Measurements from ENCODE around the gene CFTR. TPM values are rescaled to one million over a fixed set of nuclear protein-coding genes. Genes with fewer than 3 reads are reported as not detected.

Gene CFTR
- total RNA-seq, 3 donors from 2014 or later, result 0.05 to 0.16 (median 0.10) TPM

GRCh38 chr7:117587931-117588330 lies 108.1 kb downstream of the CFTR start:
- Mint-ChIP-seq H3K4me1 (ENCODE audit: low read depth) (no peaks in the 10 kb centered on the region), H3K9me3 (no peaks in the 10 kb centered on the region), H3K27me3 (ENCODE audit: low read depth) (no peaks in the 10 kb centered on the region), H3K36me3 (ENCODE audit: insufficient read depth) (no peaks in the 10 kb centered on the region), H3K4me3 (no peak overlapping the region)
- no peak for ATAC-seq
- no peak for DNase-seq

GRCh38 chr7:117588352-117588794 lies 108.5 kb downstream of the CFTR start:
- Mint-ChIP-seq H3K4me3 (no peak overlapping the region), H3K9me3 (no peaks in the 10 kb centered on the region), H3K4me1 (ENCODE audit: low read depth) (no peaks in the 10 kb centered on the region), H3K36me3 (ENCODE audit: insufficient read depth) (no peaks in the 10 kb centered on the region), H3K27me3 (ENCODE audit: low read depth) (no peaks in the 10 kb centered on the region)
- no peak for ATAC-seq
- no peak for DNase-seq

DNA sequence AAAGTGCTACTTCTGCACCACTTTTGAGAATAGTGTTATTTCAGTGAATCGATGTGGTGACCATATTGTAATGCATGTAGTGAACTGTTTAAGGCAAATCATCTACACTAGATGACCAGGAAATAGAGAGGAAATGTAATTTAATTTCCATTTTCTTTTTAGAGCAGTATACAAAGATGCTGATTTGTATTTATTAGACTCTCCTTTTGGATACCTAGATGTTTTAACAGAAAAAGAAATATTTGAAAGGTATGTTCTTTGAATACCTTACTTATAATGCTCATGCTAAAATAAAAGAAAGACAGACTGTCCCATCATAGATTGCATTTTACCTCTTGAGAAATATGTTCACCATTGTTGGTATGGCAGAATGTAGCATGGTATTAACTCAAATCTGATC lies 110.4 kb downstream of the CFTR start:
- no peak for DNase-seq

GRCh38 chr7:117592011-117592635 lies 112.3 kb downstream of the CFTR start:
- DNase-seq (no peak), ATAC-seq (no peak)
- Mint-ChIP-seq H3K36me3 (ENCODE audit: insufficient read depth) (no peaks in the 10 kb centered on the region), H3K4me3 (no peak overlapping the region), H3K27me3 (ENCODE audit: low read depth) (no peaks in the 10 kb centered on the region), H3K9me3 (no peaks in the 10 kb centered on the region), H3K4me1 (ENCODE audit: low read depth) (no peaks in the 10 kb centered on the region)

More for the DNA sequence above, 110.4 kb downstream of the CFTR start:
- no peaks in the 10 kb centered on the region for H3K9me3 Mint-ChIP-seq
- H3K27me3 Mint-ChIP-seq (ENCODE audit: low read depth), result no peaks in the 10 kb centered on the region
- no peak overlapping the region for H3K4me3 Mint-ChIP-seq
- H3K36me3 Mint-ChIP-seq (ENCODE audit: insufficient read depth), result no peaks in the 10 kb centered on the region
- no peaks in the 10 kb centered on the region for H3K4me1 Mint-ChIP-seq (ENCODE audit: low read depth)
- ATAC-seq, result no peak

DNA sequence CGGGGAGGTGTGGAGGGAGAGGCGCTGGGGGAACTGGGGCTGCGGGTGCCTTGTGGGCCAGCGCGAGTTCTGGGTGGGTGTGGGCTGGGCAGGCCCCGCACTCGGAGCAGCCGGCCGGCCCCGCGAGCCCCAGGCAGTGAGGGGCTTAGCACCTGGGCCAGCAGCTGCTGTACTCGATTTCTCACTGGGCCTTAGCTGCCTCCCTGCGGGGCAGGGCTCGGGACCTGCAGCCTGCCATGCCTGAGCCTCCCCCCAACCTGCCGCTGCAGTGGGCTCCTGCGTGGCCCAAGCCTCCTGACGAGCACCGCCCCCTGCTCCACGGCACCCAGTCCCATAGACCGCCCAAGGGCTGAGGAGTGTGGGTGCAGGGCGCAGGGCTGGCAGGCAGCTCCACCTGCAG lies 116.3 kb downstream of the CFTR start:
- no peak for ATAC-seq
- Mint-ChIP-seq H3K4me3 (no peak overlapping the region), H3K4me1 (ENCODE audit: low read depth) (no peaks in the 10 kb centered on the region), H3K27me3 (ENCODE audit: low read depth) (no peaks in the 10 kb centered on the region), H3K36me3 (ENCODE audit: insufficient read depth) (no peaks in the 10 kb centered on the region), H3K9me3 (no peaks in the 10 kb centered on the region)
- DNase-seq, result no peak

DNA sequence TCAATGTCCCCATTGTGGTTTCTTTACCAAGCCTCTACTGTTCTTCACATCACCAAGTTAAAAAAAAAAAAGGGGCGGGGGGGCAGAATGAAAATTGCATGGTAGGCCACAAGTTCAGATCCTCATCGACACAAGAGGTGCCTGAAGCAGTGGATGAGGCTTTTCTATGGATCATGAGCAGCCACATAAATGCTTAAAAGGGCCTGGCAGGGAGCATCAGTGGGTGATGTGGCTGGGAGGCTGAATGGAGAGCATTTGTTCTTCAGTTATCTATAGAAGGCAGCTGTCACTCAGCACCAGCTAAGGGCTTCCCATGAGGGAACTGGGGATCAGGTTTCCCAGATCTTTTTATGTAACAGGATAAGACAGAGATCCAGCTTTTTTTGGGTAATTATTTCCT lies 117.9 kb downstream of the CFTR start:
- no peak for DNase-seq
- no peaks in the 10 kb centered on the region for H3K27me3 Mint-ChIP-seq (ENCODE audit: low read depth)
- ATAC-seq, result no peak
- H3K36me3 Mint-ChIP-seq (ENCODE audit: insufficient read depth), result no peaks in the 10 kb centered on the region
- no peaks in the 10 kb centered on the region for H3K4me1 Mint-ChIP-seq (ENCODE audit: low read depth)
- no peaks in the 10 kb centered on the region for H3K9me3 Mint-ChIP-seq
- H3K4me3 Mint-ChIP-seq, result no peak overlapping the region

- Mint-ChIP-seq H3K4me1 (ENCODE audit: low read depth) (no peaks in the 10 kb centered on the region), H3K36me3 (ENCODE audit: insufficient read depth) (no peaks in the 10 kb centered on the region), H3K9me3 (peaks cover 2% of the 10 kb centered on the region), H3K4me3 (no peak overlapping the region), H3K27me3 (ENCODE audit: low read depth) (no peaks in the 10 kb centered on the region)
- DNase-seq, result no peak
- ATAC-seq, result no peak
Observed at GRCh38 chr7:117600911-117601310, 121.1 kb downstream of the CFTR start.

DNA sequence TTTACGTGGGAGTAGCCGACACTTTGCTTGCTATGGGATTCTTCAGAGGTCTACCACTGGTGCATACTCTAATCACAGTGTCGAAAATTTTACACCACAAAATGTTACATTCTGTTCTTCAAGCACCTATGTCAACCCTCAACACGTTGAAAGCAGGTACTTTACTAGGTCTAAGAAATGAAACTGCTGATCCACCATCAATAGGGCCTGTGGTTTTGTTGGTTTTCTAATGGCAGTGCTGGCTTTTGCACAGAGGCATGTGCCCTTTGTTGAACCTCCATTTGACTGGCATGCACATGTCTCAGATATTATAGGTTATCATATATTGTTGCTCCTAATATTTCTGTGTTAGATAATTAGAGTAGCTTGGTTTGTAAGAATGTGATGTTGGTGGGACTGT lies 123.8 kb downstream of the CFTR start:
- ATAC-seq, result no peak
- no peaks in the 10 kb centered on the region for H3K36me3 Mint-ChIP-seq (ENCODE audit: insufficient read depth)

GRCh38 chr7:117605712-117606111 lies 125.9 kb downstream of the CFTR start:
- Mint-ChIP-seq H3K9me3 (peaks cover 4% of the 10 kb centered on the region), H3K36me3 (ENCODE audit: insufficient read depth) (no peaks in the 10 kb centered on the region), H3K4me1 (ENCODE audit: low read depth) (no peaks in the 10 kb centered on the region), H3K4me3 (no peak overlapping the region), H3K27me3 (ENCODE audit: low read depth) (no peaks in the 10 kb centered on the region)
- no peak for DNase-seq
- ATAC-seq, result no peak

More for the DNA sequence above, 123.8 kb downstream of the CFTR start:
- DNase-seq, result no peak
- Mint-ChIP-seq H3K4me3 (no peak overlapping the region), H3K9me3 (peaks cover 4% of the 10 kb centered on the region), H3K4me1 (ENCODE audit: low read depth) (no peaks in the 10 kb centered on the region), H3K27me3 (ENCODE audit: low read depth) (no peaks in the 10 kb centered on the region)

GRCh38 chr7:117606132-117606531 lies 126.3 kb downstream of the CFTR start:
- no peaks in the 10 kb centered on the region for H3K27me3 Mint-ChIP-seq (ENCODE audit: low read depth)
- peaks cover 4% of the 10 kb centered on the region for H3K9me3 Mint-ChIP-seq

DNA sequence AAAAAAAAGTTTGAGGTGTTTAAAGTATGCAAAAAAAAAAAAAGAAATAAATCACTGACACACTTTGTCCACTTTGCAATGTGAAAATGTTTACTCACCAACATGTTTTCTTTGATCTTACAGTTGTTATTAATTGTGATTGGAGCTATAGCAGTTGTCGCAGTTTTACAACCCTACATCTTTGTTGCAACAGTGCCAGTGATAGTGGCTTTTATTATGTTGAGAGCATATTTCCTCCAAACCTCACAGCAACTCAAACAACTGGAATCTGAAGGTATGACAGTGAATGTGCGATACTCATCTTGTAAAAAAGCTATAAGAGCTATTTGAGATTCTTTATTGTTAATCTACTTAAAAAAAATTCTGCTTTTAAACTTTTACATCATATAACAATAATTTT lies 130.6 kb downstream of the CFTR start:
- Mint-ChIP-seq H3K4me1 (ENCODE audit: low read depth) (no peaks in the 10 kb centered on the region), H3K36me3 (ENCODE audit: insufficient read depth) (no peaks in the 10 kb centered on the region), H3K4me3 (no peak overlapping the region), H3K27me3 (ENCODE audit: low read depth) (no peaks in the 10 kb centered on the region), H3K9me3 (peaks cover 8% of the 10 kb centered on the region)
- ATAC-seq, result no peak
- no peak for DNase-seq

More at GRCh38 chr7:117606132-117606531, 126.3 kb downstream of the CFTR start:
- H3K4me3 Mint-ChIP-seq, result no peak overlapping the region
- DNase-seq (no peak), ATAC-seq (no peak)
- H3K4me1 Mint-ChIP-seq (ENCODE audit: low read depth), result no peaks in the 10 kb centered on the region
- no peaks in the 10 kb centered on the region for H3K36me3 Mint-ChIP-seq (ENCODE audit: insufficient read depth)

GRCh38 chr7:117612637-117613036 lies 132.8 kb downstream of the CFTR start:
- H3K27me3 Mint-ChIP-seq (ENCODE audit: low read depth), result no peaks in the 10 kb centered on the region
- no peak overlapping the region for H3K4me3 Mint-ChIP-seq
- H3K4me1 Mint-ChIP-seq (ENCODE audit: low read depth), result no peaks in the 10 kb centered on the region
- no peaks in the 10 kb centered on the region for H3K36me3 Mint-ChIP-seq (ENCODE audit: insufficient read depth)
- H3K9me3 Mint-ChIP-seq, result peaks cover 5% of the 10 kb centered on the region
- DNase-seq, result no peak
- ATAC-seq, result no peak

DNA sequence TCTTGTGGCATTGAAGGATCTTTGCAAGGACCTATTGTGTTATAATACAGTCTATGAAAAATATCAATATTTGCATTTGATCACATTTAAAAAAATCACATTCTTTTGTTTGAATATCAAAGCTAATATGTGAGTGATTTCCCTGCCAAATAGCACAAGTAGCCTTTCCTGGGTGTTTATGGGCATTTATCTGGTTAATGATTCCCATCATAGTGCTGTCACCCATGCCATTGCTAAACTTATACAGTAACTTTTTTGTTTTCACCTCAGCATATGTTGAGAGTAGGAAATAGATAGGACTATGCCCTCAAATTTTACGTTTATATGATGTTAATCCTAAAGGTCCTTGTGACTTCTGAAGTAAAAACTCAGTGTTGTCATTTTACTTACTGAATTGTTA lies 136.9 kb downstream of the CFTR start:
- ATAC-seq (no peak), DNase-seq (no peak)
- Mint-ChIP-seq H3K4me3 (no peak overlapping the region), H3K27me3 (ENCODE audit: low read depth) (no peaks in the 10 kb centered on the region), H3K36me3 (ENCODE audit: insufficient read depth) (no peaks in the 10 kb centered on the region), H3K4me1 (ENCODE audit: low read depth) (no peaks in the 10 kb centered on the region), H3K9me3 (peaks cover 8% of the 10 kb centered on the region)

- DNase-seq (no peak), ATAC-seq (no peak)
- no peaks in the 10 kb centered on the region for H3K4me1 Mint-ChIP-seq (ENCODE audit: low read depth)
- H3K9me3 Mint-ChIP-seq, result peaks cover 5% of the 10 kb centered on the region
- H3K4me3 Mint-ChIP-seq, result no peak overlapping the region
- H3K36me3 Mint-ChIP-seq (ENCODE audit: insufficient read depth), result no peaks in the 10 kb centered on the region
- H3K27me3 Mint-ChIP-seq (ENCODE audit: low read depth), result no peaks in the 10 kb centered on the region
Observed at GRCh38 chr7:117619681-117620080, 139.9 kb downstream of the CFTR start.

- Mint-ChIP-seq H3K4me3 (no peak overlapping the region), H3K4me1 (ENCODE audit: low read depth) (no peaks in the 10 kb centered on the region), H3K36me3 (ENCODE audit: insufficient read depth) (no peaks in the 10 kb centered on the region), H3K27me3 (ENCODE audit: low read depth) (no peaks in the 10 kb centered on the region), H3K9me3 (peaks cover 5% of the 10 kb centered on the region)
- DNase-seq (no peak), ATAC-seq (no peak)
Observed at GRCh38 chr7:117621075-117621618, 141.3 kb downstream of the CFTR start.

Measured in activated T-cell treated with anti-CD3 and anti-CD28 coated beads, Interleukin-2, amount 50 U/mL, for 4 hours (primary cell).